ENCODE measurements around the gene USP15.

The USP15 gene

DNA sequence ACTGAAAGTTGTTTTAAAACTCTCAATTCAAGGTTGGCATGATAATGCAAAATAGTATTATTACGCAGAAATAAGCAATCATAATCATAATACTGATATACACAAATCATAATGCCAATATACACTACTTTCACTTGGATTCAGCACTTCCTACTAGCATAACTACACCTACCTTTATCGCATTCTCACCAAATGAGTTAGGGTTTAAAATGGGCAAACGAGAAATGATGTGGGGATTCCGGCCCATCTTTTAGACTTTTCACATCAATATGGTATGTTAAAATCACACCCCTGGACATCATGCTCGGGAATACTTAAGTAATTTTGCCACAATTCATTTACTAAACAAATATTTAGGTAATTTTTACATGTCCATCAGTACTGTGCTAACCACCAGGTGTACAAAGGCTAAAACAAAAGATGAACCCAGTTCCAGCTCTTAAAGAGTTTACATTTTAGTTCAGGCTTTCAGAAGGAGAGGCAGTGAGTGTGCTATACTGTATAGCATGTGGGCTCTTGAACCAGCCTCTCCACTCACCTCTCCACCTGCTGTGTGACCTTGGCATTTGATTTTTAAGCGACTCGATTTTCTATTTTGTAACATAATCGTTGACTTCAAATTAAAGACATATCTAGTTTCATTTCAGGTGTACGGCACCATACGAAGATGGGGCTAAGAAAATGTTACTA is 1.1 kb upstream of the USP15 start:
- DNase-seq = peak; percentile 73

- peak; percentile 85 for DNase-seq
Measured at GRCh38 chr12:62259631-62259992, 592 bp upstream of the USP15 start.

DNA sequence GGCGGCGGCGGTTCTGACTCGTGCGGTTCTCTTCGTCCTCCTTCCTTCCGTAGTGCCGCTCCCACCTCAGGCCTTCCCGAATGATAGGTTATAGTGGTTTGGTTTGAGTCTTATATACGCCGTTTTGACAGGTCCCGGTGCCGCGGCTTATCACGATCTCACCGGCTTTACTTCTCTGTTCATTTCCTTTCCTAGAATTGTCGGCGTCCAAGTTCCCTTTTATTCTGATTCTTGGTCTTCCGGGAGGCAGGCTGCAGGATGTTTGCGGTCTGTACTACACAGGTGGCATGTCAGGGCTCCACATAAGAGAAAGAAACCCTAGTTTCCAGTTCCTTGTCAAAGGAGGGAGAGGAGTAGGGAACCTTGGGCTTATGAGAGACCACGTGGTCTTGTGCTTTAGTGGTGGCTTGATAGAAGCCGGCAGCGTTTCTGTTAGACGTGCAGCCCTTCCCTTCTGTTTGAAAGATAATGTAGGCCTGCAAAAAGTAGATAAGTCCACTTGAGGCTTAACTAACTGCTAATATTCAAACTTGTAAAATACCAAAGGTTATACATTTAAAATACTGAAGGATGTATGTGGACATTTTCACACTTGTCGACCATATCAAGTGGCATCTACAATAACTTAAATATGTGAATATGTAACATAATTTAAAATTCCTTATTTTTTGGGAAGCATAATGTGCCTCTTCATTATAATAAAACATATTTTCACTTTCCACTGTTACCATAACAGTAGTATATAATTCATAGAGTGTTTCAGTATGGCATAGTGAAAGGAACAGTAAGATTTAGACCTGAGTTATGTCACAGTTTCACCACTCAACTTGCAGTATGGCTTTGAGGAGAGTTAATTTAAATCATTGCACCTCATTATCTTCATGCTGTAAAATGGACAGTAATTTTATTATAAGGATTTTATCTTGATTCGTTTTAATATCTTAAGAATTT is 804 bp downstream of the USP15 start:
- DNase-seq = peak; percentile 78

GRCh38 chr12:62261876-62262517 is 1.8 kb downstream of the USP15 start:
- DNase-seq = no peak

- DNase-seq = no peak
Measured at GRCh38 chr12:62263232-62263631, 3.0 kb downstream of the USP15 start.

GRCh38 chr12:62263966-62264365 is 3.8 kb downstream of the USP15 start:
- DNase-seq = no peak

- no peak for DNase-seq
Measured at GRCh38 chr12:62264706-62265105, 4.5 kb downstream of the USP15 start.

DNA sequence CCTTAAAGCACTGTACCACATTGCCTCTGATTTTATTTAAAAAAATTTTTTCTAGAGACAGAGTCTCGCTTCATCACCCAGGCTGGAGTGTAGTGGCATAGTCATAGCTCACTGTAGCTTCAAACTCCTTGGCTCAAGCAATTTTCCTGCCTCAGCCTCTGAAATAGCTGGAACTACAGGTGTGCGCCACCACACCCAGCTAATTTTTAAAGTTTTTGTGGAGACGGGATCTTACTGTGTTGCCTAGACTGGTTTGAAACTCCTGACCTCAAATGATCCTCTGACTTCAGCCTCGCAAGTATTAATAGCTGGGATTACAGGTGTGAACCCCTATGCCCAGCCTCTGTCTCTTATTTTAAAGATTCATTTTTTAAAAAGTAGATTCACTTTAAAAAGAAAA is 5.3 kb downstream of the USP15 start:
- no peak for DNase-seq

DNA sequence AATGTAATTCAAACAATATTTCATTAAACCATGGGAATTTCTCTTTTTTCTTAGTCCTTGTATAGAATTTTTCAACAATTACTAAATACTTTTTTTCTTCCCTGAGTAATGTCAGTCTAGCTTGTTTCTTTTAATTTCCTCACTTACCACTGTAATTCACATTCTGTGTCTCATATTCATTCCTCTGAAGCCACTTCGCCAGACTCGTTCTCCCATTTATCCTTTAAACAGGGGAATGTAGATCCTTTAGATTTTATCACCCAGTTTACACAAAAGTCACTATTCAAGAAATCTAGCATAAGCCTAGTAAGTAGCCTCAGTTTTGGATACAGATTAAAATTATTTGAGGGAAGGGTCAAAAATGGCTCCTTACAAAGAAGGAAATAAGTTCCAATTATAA is 6.8 kb downstream of the USP15 start:
- DNase-seq = no peak

- DNase-seq = no peak
Measured at GRCh38 chr12:62267480-62267879, 7.3 kb downstream of the USP15 start.

DNA sequence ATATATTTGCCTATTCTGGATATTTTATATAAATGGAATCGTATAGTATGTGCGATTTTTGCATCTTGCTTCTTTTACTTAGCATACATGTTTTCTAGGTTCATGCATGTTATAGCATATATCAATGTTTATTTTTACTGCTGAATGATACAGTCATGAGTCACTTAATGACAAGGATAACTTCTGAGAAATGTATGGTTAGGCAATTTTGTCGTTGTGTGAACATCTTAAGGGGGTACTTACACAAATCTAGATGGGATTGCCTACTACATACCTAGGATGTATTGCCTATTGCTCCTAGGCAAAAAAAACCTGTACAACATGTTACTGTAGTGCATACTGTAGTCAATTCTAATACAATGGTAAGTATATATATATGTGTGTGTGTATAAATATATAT is 8.8 kb downstream of the USP15 start:
- no peak for DNase-seq

- DNase-seq = no peak
Measured at GRCh38 chr12:62269464-62270228, 9.4 kb downstream of the USP15 start.

DNA sequence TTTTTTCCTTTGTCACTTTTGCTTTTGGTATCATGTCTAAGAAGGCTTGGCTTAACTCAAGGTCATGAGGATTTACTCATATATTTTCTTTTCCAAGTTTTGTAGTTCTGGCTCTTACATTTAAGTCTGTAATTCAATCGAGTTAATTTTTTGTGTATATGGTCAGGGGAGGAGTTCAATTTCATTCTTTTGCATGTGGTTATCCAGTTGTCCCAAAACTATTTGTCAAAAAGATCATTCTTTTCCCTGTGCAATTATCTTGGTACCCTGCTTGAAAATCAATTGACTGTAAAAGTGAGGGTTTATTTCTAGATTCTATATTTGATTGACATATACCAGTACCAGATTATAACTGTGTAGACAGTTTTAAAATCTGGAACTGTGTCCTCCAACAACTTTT is 10.2 kb downstream of the USP15 start:
- DNase-seq = no peak

DNA sequence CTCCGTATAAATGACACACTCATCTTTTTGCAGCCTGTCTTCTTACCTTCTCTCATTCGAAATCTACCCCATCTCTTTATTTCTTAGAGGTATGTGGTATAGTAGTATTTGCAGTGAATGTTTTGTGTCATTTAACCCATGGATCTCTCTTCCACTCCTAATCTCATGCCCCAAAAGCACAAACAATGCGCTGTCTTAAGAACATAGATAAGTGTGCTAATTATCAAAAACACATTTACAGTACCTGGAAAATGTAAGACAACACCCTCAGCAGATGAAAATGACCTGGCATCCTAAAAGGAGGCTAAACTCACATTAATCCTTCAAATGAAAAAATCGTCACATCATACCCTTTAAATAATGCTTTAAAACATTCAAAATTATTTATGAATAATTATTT is 10.7 kb downstream of the USP15 start:
- DNase-seq = no peak

DNA sequence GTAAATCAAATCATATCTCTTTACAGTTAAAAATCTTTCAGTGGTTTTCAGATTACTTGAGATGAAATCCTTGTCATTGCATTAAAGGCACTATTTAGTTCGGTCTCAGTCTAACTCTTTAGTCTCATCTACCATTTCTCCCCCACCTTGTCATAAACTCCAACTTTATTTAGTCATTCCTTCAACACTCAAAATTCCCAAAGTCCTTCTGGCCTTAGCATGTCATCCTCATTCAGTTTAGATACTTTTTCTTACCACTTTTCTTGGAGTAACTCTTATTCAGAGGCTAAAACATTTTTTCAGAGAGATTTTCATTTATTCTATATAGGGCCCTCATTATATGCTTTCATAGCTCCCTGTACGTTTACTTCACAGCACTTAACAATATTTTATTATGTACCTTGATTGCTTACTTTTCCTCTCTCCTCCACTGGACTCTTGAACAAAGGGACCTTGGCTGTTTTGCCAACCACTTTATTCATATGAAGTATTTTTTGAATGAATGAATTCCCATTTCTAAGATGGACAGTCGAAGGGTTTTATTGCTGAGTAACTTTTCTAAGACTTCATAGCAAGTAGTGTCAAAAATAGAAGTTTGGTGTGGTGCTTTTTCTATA is 12.8 kb downstream of the USP15 start:
- no peak for DNase-seq

DNA sequence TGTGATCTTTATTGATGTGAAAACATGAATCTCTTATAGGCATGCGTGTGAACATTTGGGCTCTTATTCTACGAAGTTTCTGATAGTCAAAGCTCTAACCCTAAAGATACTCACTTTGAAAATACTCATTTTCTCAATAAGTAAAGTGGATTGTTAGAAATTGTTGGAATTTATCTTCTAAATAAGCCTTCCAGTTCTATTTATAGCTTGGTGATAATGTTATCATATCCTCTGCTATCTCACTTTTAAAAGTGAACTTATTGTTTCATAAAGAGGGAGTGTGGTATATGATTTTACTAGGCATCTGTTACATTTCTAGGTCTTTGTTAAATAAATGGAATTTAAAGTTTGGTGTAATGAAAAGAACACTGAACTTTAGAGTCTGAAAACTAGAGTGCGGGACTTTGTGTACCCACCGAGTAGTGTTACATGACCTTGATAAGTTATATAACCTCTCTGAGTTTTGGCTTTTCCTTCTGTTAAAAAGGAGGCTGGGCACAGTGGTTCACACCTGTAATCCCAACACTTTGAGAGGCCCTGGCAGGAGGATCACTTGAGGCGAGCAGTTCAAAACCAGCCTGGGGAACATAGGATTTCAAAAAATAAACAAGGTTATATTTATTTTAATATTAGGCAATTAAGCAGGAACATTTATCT is 13.6 kb downstream of the USP15 start:
- no peak for DNase-seq

DNA sequence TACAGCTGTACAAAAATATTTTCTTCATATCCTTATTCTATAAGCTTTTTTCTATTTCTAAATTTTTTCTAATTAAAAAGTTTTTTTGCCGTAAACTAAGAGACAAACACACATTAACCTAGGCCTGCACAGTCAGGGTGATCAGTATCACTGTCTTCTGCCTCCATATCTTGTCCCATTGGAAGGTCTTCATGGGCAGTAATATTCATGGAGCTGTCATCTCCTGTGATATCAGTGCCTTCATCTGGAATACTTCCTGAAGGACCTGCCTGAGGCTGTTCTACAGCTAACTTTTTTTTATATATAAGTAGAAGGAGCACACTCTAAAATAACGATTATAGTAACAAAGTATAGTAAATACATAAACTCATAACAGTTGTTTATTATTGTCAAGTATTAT is 17.8 kb downstream of the USP15 start:
- DNase-seq = no peak

DNA sequence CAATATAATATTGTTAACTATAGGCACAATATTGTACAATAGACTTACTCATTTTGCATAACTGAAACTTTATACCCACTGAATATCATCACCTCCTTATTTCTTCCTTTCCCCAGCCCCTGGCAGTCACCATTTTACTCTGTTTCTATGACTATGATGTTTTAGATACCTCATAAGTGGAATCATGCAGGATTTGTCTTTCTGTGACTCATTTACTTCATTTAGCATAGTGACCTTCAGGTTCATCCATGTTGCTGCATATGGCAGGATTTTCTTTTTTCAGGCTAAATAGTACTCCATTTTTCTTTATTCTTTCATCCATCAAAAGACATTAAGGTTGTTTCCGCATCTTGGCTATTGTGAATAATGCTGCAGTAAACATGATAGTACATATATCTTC is 18.9 kb downstream of the USP15 start:
- no peak for DNase-seq

DNA sequence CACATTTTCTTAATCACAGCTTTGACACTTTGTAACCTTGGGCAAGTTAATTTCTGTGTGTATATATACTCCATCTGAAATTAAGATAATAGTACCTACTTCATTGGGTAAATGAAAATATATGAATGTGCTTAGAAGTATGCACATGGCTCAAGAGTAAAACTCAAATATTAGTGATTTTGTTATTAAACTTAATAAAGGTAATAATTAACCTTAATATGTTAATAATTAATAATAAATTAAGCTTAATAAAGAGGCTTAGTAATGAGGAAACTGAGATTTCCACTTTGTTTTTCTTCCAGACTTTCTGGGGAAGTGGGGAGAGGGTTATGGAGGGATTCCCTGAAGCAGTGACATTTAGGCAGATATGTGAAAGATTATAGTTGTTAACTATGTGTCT is 19.8 kb downstream of the USP15 start:
- DNase-seq = no peak

DNA sequence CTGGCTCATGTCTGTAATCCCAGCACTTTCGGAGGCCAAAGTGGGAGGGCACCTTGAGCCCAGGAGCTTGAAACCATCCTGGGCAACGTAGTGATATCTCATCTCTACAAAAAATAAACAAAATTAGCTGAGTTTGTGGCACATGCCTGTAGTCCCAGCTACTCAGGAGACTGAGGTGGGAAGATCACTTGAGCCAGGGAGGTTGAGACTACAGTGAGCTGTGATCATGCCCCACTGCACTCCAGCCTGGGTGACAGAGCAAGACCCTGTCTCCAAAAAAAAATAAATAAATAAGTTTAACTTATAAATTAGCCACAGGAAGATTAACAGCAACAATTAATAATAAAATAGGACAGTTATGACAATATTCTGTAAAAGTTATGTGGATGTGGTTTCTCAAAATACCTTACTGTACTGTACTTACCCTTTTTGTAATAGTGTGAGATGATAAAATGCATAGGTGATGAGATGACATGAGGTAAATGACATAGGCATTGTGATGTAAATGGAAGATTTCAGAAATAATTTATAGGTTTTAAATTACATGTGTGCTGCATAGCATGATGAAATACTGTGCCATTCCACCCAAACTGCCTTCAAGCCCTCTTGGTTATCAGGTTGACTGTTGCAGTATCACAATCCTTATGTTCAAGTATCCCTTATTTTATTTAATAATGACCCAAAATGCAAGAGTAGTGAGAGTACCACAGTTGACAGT is 22.0 kb downstream of the USP15 start:
- peak; percentile 54 for DNase-seq

GRCh38 chr12:62284749-62285148 is 24.5 kb downstream of the USP15 start:
- no peak for DNase-seq

All from NCI-H69 (cell line).